GM23248 (cell line): ENCODE data around the gene RABIF.

ENCODE experiments used
- EZH2 ChIP-seq: fragments of 200-600 bp; sonication (generic); IDR thresholded peaks from 2 replicates; pipeline ENCODE4 v1.6.1; 2018; ENCODE audit warnings: antibody characterized with exemption, mild to moderate bottlenecking; ENCODE audit not compliant: insufficient read depth, poor library complexity, severe bottlenecking
- EZH2phosphoT487 ChIP-seq: fragments of 200-600 bp; sonication (generic); IDR thresholded peaks from 2 replicates; pipeline ENCODE4 v1.6.1; 2018; ENCODE audit warnings: antibody characterized with exemption, moderate library complexity, mild to moderate bottlenecking, low read depth; ENCODE audit not compliant: insufficient read depth

- TF ChIP-seq EZH2, result no peak
- TF ChIP-seq EZH2phosphoT487, result no peak
These were observed 1.4 kb upstream of the RABIF start for GRCh38 chr1:202890392-202890791.
